GM19099 (cell line): ENCODE results near the gene SLU7.

Source experiments
- POLR2A ChIP-seq: IDR thresholded peaks from 3 replicates; pipeline ENCODE4 v1.6.1; 2011; ENCODE audit warnings: low read depth; ENCODE audit not compliant: insufficient read length; ENCODE audit errors: extremely low read depth

Gene SLU7

DNA sequence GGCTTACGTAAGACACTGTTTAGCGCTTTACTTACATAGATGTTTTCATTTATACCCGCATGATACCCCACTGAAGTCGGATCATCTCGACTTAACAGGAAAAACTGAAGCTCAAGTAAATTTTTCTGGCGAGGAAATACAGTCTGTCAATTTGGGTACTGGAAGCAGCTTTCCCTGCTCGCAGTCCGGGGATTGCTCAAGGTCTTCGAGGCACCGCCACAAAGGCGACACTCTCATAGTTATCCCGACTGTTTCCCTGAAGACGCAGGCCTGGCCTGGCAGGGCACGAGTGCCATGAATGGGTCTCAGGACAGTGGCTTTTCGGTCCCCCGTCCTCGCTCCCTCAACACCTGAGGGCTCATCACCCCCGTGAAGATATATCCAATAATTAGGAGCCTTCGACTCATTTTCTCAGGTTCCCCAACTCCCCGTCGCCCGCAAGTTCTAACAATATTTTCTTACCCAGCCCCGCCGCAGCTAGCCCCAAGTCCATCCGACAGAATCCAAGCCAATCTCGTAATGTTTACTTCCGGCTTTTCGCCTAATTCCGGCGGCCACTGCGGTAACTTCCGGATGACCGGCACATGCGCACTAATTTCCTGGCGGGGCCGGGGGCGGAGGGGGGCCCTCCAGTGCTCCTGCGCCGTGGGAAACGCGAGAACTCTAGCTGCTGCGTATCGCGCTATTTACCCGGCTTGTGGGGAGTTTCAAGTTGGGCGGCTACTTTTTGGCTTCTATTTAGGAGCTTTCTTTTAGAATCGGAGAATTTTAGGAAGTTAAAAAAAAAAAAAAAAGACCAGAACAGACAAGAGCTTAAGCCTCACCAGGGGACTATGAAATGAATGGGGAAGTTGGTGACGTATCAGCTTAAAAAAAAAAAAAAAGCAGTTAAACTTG lies at the start of gene SLU7:
Gene SLU7, minus strand, starts transcription at position 521 of the 897 bp plus-strand sequence. CDS start 3,787 bp downstream, outside the sequence.
- peak; percentile 74 for TF ChIP-seq POLR2A

DNA sequence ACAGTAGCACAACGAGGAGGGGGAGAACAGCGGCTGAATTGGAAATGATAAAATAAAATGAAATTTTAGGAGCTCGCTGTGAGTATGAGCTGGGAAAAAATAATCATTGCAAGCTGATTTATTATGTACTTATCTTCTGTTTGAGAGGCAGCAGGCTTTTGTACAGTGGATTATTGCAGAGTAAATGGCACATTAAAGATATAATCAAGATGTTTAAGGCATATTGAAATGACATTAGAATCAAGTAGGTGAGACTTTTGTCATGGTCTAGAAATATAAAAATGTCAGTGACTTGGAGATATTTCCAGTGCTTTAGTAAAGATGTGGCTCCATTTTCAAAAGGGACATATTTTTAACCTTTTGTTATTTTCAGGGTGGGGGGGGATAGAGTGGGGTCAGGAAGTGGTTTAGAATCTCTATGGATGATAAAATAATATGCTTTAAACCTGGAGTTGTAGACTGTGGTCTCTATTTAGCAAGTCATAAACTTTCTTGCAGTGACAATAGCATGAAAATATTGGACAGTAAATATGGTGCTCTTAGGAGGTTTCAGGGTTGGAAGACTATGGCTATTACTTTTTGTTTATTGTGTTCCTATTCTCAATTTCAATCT lies 49.6 kb upstream of the SLU7 start:
- no peak for TF ChIP-seq POLR2A

GRCh38 chr5:160467555-160468362 lies 48.9 kb upstream of the SLU7 start:
- TF ChIP-seq POLR2A, result peak; percentile 96

DNA sequence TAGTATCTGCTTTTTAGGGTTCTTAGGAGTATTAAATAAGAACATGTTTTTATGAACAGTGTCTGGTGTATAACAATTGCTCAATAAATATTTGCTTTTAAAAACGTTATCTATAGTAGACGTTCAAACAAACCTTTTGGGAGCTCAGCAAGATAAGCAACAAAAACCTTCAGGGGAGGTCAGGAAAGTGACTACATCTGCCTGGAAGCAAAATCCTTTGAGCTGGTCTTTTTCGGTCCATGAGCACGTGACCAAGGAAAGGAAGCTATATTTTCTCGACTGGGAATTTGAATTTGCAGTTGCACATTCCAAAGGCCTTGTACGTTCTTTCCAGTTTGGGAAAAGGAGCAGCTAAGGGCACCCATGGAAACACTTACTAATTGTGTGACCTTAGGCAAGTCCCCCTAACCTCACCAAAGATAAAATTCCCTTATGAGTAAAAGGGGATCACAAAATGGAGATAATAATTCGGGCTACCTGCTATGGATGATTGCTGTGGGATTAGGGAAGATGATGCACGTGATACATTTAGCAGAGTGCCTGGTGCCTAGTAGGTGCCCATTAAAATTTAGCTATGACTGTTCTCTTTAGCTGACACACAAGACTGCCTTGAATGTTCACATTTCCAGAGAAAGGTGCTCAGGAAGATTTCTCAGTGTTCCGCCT lies 48.1 kb upstream of the SLU7 start:
- TF ChIP-seq POLR2A, result no peak

DNA sequence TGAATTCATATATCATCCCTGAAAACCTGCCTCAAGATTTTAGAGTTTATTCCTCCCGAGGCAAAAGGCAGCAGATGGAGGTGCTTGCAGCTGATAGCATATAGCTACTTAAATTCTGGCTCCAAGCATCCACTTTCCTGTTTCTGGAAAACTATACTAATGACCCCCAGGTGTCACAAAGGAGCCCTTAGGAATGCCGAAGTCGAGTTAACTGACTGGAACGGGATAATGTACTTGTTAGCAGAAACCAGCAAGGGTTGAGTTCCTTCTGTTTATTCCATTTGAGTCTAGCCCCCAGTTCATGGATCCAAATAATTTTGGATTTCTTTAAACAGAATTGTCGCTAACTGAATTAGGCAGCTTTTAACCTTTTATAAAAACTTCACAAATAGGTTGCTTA lies 47.2 kb upstream of the SLU7 start:
- no peak for TF ChIP-seq POLR2A

DNA sequence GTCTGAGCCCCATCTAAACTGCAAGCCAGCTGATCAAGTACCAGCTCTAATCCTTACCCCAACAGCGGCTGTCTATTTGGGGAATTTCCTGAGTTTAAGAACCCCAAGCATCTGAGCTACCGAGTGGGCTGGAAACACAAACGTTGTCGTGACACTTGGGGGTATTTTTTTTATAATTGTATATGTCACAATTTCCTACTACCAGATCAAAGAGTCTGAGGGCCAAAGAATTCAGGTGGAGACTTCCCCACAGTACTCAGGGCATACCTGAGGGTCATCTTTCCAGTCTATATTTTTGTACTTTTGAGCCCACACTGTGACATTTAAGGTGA lies 45.6 kb upstream of the SLU7 start:
- no peak for TF ChIP-seq POLR2A

DNA sequence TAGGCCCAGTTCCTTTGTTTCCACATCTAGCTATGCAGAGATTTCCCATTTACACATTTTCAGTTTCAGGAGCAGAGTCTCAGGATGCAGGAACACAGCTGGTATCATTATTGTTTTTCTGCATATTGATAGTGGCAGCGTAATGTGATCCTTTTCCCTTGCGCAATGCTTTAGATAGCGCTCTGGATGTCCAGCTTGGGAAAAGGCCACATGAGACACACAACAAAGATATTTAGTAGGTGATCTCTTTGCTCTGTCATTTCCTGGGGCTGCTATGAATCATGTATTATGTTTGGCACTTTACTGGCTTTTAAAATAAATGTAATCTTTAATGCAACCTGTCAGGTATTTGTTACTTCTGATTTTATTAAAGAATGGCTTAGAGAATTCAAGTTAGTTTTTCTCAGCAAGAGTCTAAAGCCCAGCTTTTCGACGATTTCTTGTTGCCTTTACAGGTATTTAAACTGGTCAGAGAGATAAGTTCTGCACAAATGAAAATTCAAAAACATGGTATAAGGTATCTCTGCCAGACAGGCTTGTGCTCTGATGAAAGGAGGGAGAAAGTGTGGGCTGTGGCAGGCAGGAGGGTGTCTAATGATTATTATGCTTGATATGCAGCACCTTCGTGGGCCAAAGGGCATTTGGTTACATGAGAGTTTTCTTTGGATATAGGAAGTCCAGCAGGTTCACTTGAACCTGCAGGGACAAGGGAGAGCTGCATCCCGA lies 45.0 kb upstream of the SLU7 start:
- TF ChIP-seq POLR2A, result no peak

DNA sequence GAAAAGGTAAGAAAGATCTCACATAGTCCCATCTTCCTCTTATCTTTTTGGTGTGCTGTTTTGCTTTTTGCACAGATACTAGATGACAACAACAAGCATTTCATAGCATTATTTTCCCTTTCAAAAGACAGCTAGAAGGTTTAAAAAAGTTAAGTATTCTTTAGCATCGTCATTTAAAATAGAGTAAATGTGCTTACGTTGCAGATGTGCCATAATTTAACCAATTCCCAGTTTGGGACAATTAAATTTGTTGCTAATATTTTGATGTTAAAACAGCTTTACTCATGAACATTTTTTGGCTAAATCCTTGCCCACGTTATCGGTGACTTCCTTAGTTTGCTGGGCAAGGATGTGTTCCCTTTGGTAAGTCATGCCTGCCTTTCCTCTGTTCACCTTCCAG lies 44.3 kb upstream of the SLU7 start:
- no peak for TF ChIP-seq POLR2A

DNA sequence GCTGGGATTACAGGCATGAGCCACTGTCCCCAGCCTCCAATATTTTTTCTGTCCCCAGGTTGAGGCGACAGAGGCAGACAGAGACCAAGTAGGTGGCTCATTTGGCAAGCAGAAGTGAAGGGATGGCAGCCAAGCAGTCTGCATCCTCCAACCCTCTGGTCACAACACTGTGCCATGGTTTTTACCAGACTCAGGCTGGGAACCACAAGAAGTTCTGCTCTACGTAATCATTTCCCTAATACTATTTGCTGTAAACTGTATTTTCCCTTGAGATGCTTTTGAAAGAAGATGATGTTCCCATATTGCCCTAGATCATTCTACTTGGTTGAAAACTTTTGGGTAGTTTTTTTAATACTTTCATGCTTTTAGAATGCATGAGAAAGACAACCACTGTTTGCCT lies 43.3 kb upstream of the SLU7 start:
- no peak for TF ChIP-seq POLR2A

DNA sequence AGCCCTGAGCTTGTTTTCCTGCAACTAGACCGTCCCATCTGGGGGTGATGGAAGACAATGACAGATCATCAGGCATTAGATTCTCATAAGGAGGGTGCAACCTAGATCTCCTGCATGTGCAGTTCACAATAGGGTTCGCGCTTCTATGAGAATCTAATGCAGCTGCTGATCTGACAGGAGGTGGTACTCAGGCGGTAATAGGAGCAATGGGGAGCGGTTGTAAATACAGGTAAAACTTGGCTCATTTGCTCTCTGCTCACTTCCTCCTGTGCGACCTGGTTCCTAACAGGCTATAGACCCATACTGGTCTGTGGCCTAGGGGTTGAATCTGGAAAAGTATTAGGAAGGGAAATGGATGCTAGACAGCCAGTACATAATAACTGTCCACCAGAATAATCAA lies 42.5 kb upstream of the SLU7 start:
- no peak for TF ChIP-seq POLR2A

DNA sequence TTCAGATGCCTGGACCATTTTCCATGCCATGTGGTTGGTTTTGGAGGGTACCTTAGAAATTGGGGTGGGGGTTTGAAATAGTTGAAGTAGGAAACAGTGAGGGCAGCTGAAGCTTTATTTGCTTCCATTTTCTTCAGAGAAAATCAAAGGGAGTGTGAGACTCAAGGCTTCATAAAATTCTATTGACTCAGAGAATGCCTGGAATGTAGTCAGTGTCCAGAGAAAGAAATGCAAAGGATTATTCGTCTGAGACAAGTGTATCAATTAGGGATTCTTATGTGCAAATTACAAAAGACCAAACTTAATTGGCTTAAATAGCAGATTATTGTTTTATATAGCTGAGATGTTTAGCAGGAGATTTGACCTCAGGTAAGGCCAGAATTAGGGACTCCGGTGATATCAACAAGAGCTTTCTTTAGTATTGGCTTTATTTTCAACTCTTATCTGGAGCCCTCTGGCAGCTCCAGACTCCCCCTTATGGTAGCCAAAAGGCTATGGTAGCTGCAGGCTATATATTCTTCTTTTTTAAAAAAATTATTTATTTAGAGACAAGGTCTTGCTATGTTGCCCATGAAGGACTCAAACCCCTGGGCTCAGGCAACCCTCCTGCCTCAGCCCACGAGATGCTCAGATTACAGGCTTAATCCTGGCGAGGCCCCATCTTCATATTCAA lies 41.6 kb upstream of the SLU7 start:
- no peak for TF ChIP-seq POLR2A

DNA sequence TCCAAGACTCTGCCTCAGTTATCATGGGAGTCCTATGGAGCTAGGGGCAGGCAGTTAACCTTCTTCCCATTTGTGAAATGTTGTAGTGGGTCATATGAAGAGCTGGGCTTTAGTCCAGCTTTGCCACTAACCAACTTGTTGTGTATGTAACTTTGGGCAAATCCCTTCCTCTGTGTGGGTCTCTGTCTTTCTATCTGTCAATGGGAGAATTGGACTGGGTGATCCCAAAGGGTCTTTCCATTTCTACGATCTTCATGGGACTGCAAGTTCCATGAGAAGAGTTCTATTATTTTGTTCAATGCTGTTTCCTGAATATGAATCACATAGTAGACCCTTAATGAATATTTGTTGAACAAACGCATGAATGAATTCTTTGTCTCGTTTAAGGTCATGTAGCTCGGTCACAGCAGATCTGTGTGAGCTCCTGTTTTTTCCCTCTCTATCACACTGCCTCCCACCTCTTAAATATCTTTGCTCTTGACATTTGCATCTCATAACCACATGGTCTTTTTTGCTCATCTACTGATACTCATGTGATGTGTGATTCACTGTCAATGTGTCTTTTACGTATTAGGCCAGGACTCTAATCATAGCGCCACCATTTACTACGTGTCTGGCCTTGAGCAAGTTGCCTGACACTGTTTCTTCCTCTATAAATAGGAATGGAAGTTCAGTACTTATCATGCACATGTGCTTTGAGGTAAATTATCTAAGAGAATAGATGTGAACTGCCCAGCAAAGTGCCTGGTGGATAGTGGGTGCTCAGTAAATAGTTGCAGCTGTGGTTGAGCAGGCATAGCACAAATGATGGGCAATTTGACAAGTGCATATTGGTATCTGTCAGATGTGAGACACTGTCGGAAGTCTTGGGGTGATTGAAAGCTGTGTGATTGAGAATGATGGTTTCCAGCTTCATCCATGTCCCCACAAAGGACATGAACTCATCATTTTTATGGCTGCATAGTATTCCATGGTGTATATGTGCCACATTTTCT lies 40.2 kb upstream of the SLU7 start:
- peak; percentile 54 for TF ChIP-seq POLR2A

DNA sequence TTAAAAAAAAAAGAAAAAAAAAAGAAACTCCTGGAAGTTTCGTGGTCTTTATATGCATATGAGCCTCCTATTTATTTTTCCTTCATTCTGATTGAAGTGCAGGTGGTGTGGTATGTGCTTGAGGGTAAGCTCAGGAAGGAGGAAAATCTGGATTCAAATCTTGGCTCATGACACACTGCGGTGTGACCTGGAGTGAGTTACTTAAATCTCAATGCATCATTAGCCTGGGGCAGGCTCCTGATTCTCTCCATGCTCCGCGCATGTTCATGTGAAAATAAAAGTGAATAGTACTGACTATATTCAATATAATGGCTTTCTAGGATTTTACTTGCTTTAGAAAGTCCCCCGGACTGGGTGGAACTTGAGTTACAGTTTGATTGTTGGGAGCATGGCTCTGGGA lies 38.4 kb upstream of the SLU7 start:
- no peak for TF ChIP-seq POLR2A
